Measurements from ENCODE around the gene CD55.

GRCh38 chr1:207404849-207405525 is 83.5 kb downstream of the CD55 start:
- TF ChIP-seq CTCF (IDR thresholded peaks at IDR 0.05; ENCODE audit: insufficient read depth, low read length, poor library complexity, severe bottlenecking) (peak; percentile 54), EZH2phosphoT487 (conservative IDR thresholded peaks at IDR 0.05; ENCODE audit: low read length) (no peak)
